ENCODE data around the gene TRAP1. TPM values are rescaled to one million over a fixed set of nuclear protein-coding genes. Genes with fewer than 3 reads are reported as not detected.

TRAP1 gene
- polyA plus RNA-seq, 1 of the 3 experiments (the other 2 are of a cell fraction): 129 TPM

DNA sequence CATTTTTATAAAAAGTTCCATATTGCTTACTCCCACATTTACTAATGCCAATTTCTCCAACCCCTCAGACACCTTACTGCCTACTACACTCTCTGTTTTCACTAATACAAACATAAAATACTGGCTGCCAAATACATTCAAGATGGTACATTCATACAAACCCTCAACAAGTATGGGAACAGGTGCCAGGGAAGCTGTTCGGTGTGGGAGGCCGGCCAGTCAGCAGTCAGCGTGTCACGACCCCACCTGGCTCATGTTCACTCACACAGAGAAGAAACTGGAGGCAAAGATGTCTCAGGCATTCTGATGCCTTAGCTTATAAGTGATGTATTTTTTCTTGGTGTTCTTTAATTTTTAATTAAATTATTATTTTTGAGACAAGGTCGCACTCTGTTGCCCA lies 42.4 kb upstream of the TRAP1 start:
- Histone ChIP-seq H3F3A (replicated peaks; ENCODE audit: insufficient read depth) (no peaks in the 10 kb centered on the region), H3K4me2 (no peak overlapping the region), H3K79me2 (ENCODE audit: insufficient read depth) (peaks cover 24% of the 10 kb centered on the region; the same call in 1 of the 2 replicates), H3K4me1 (ENCODE audit: control insufficient read depth in 1 of 2, insufficient read depth in 2 of 2, low read depth in 1 of 2, low read length in 1 of 2) (peaks cover 9 to 12% of the 10 kb centered on the region in 2 experiments; a peak in 3 of 4 replicates), H3K27me3 (ENCODE audit: insufficient read depth) (no peaks in the 10 kb centered on the region), H3K9me2 (no peaks in the 10 kb centered on the region), H3K4me3 (ENCODE audit: low read depth in 2 of 2, low read length in 1 of 2) (no peak overlapping the region), H2AFZ (ENCODE audit: low read depth) (no peak overlapping the region), H3K9ac (no peak overlapping the region), H4K20me1 (ENCODE audit: insufficient read depth) (peaks cover 9% of the 10 kb centered on the region; the same call in 1 of the 2 replicates), H3K36me3 (replicated peaks in 1 of 2; ENCODE audit: control insufficient read depth in 1 of 2, insufficient read depth in 2 of 2, low read length in 1 of 2) (peaks cover 40 to 45% of the 10 kb centered on the region in 2 experiments), H3K9me3 (no peaks in the 10 kb centered on the region), H3K27ac (ENCODE audit: low read depth in 2 of 2, low read length in 1 of 2) (no peak overlapping the region)
- WGBS (ENCODE audit: low lambda C conversion rate): 98% methylated on average over 5 of the region's 5 CpGs
- no peak for DNase-seq
- POLR2A ChIA-PET: no interaction called here
- CTCF ChIA-PET: interaction anchor here (0.7 to 1.3 kb wide), 3 partner anchors 8 to 68 kb away, joined by 3 to 4 read pairs (median 3); no protein-coding TSS in a partner anchor
- TF ChIP-seq, protein P1, sequence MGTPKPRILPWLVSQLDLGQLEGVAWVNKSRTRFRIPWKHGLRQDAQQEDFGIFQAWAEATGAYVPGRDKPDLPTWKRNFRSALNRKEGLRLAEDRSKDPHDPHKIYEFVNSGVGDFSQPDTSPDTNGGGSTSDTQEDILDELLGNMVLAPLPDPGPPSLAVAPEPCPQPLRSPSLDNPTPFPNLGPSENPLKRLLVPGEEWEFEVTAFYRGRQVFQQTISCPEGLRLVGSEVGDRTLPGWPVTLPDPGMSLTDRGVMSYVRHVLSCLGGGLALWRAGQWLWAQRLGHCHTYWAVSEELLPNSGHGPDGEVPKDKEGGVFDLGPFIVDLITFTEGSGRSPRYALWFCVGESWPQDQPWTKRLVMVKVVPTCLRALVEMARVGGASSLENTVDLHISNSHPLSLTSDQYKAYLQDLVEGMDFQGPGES (IDR thresholded peaks at IDR 0.05; ENCODE audit: low read depth, low read length): no peak
- no peak for TF ChIP-seq EP300 (IDR thresholded peaks at IDR 0.05; ENCODE audit: borderline replicate concordance in 1 of 2, low read depth in 1 of 2, low read length in 1 of 2)
- TF ChIP-seq CHD2 (IDR thresholded peaks at IDR 0.05; ENCODE audit: low read length, partially characterized antibody): no peak
- TF ChIP-seq NFIC (IDR thresholded peaks at IDR 0.05; ENCODE audit: borderline replicate concordance): no peak
- TF ChIP-seq POLR2AphosphoS5 (IDR thresholded peaks at IDR 0.05; ENCODE audit: low read depth, low read length): no peak
- TF ChIP-seq, protein P2, sequence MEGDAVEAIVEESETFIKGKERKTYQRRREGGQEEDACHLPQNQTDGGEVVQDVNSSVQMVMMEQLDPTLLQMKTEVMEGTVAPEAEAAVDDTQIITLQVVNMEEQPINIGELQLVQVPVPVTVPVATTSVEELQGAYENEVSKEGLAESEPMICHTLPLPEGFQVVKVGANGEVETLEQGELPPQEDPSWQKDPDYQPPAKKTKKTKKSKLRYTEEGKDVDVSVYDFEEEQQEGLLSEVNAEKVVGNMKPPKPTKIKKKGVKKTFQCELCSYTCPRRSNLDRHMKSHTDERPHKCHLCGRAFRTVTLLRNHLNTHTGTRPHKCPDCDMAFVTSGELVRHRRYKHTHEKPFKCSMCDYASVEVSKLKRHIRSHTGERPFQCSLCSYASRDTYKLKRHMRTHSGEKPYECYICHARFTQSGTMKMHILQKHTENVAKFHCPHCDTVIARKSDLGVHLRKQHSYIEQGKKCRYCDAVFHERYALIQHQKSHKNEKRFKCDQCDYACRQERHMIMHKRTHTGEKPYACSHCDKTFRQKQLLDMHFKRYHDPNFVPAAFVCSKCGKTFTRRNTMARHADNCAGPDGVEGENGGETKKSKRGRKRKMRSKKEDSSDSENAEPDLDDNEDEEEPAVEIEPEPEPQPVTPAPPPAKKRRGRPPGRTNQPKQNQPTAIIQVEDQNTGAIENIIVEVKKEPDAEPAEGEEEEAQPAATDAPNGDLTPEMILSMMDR (IDR thresholded peaks at IDR 0.05): no peak
- TF ChIP-seq RXRA (IDR thresholded peaks at IDR 0.05; ENCODE audit: borderline replicate concordance, low read depth): no peak
- no peak for TF ChIP-seq TCF12 (IDR thresholded peaks at IDR 0.05)
- TF ChIP-seq MXI1 (IDR thresholded peaks at IDR 0.05; ENCODE audit: low read depth, low read length): no peak
- no peak for TF ChIP-seq GABPA (IDR thresholded peaks at IDR 0.05; ENCODE audit: low read depth)
- TF ChIP-seq YY1 (IDR thresholded peaks at IDR 0.05; ENCODE audit: low read depth): no peak
- TF ChIP-seq RCOR1 (IDR thresholded peaks at IDR 0.05; ENCODE audit: low read length): no peak
- TF ChIP-seq SMC3 (IDR thresholded peaks at IDR 0.05; ENCODE audit: low read depth, low read length): no peak
- no peak for TF ChIP-seq TAF1 (IDR thresholded peaks at IDR 0.05; ENCODE audit: borderline replicate concordance, low read depth, low read length)
- no peak for TF ChIP-seq NRF1 (IDR thresholded peaks at IDR 0.05; ENCODE audit: low read depth, low read length)
- TF ChIP-seq, protein P3, sequence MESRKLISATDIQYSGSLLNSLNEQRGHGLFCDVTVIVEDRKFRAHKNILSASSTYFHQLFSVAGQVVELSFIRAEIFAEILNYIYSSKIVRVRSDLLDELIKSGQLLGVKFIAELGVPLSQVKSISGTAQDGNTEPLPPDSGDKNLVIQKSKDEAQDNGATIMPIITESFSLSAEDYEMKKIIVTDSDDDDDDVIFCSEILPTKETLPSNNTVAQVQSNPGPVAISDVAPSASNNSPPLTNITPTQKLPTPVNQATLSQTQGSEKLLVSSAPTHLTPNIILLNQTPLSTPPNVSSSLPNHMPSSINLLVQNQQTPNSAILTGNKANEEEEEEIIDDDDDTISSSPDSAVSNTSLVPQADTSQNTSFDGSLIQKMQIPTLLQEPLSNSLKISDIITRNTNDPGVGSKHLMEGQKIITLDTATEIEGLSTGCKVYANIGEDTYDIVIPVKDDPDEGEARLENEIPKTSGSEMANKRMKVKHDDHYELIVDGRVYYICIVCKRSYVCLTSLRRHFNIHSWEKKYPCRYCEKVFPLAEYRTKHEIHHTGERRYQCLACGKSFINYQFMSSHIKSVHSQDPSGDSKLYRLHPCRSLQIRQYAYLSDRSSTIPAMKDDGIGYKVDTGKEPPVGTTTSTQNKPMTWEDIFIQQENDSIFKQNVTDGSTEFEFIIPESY (IDR thresholded peaks at IDR 0.05; ENCODE audit: borderline replicate concordance, low read depth): no peak
- TF ChIP-seq JUND (IDR thresholded peaks at IDR 0.05): no peak
- TF ChIP-seq, protein P4, sequence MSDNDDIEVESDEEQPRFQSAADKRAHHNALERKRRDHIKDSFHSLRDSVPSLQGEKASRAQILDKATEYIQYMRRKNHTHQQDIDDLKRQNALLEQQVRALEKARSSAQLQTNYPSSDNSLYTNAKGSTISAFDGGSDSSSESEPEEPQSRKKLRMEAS (IDR thresholded peaks at IDR 0.05; ENCODE audit: low read depth): no peak
- no peak for TF ChIP-seq ELF1 (IDR thresholded peaks at IDR 0.05)
